ENCODE data around the gene DCN.

DNA sequence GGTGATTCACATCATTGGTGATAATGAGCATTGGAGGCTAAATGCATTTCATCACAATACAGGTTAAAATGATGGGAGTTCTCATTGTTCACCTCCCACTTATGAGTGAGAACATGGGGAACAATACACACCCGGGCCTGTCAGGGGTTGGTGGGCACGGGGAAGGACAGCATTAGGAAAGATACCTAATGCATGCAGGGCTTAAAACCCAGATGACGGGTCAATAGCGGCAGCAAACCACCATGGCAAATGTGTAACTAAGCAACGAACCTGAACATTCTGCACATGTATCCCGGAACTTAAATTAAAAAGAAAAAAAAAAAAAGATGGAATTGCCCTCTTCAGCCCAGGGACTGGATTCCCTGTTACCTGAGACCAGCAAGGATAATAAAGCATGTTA lies 69.0 kb downstream of the DCN start:
- TF ChIP-seq CTCF (IDR thresholded peaks at IDR 0.05) (no peak), POLR2A (IDR thresholded peaks at IDR 0.05) (no peak), POLR2AphosphoS5 (IDR thresholded peaks at IDR 0.05) (no peak)
